NCI-H1436 treated with DMSO at 0.1 percent for 48 hours (cell line): Measurements from ENCODE around the gene CCNE1.
"Not testable (repeated sequence)": the region's sequence is repeated elsewhere in the genome, so short reads cannot be mapped to it uniquely, and the experiment has no call there.

Experiments used
- DNase-seq: peaks from one replicate; lab custom pipeline; 2025; lab: John Stamatoyannopoulos, UW

The CCNE1 gene

GRCh38 chr19:29815231-29815630, 3.4 kb downstream of the CCNE1 start:
- DNase-seq, result no peak

- no peak for DNase-seq
These were observed 5.5 kb downstream of the CCNE1 start for GRCh38 chr19:29817316-29817715.

- no peak for DNase-seq
These were observed 7.5 kb downstream of the CCNE1 start for GRCh38 chr19:29819300-29819699.

GRCh38 chr19:29819986-29820385, 8.2 kb downstream of the CCNE1 start:
- no peak for DNase-seq

- no peak for DNase-seq
These were observed 12.0 kb downstream of the CCNE1 start for GRCh38 chr19:29823581-29824330.

GRCh38 chr19:29825263-29825662, 13.5 kb downstream of the CCNE1 start:
- DNase-seq, result not testable (repeated sequence)

- DNase-seq, result no peak
These were observed 19.3 kb downstream of the CCNE1 start for GRCh38 chr19:29831041-29831548.

- DNase-seq, result no peak
These were observed 19.9 kb downstream of the CCNE1 start for GRCh38 chr19:29831686-29832085.

- no peak for DNase-seq
These were observed 21.0 kb downstream of the CCNE1 start for GRCh38 chr19:29832801-29833200.

- no peak for DNase-seq
These were observed 21.9 kb downstream of the CCNE1 start for GRCh38 chr19:29833614-29834261.

- no peak for DNase-seq
These were observed 23.4 kb downstream of the CCNE1 start for GRCh38 chr19:29834991-29835846.

- DNase-seq, result no peak
These were observed 24.6 kb downstream of the CCNE1 start for GRCh38 chr19:29836409-29836825.

- DNase-seq, result no peak
These were observed 25.7 kb downstream of the CCNE1 start for GRCh38 chr19:29837448-29837981.

GRCh38 chr19:29837996-29838395, 26.2 kb downstream of the CCNE1 start:
- no peak for DNase-seq

- DNase-seq, result no peak
These were observed 28.5 kb downstream of the CCNE1 start for GRCh38 chr19:29840066-29840950.

GRCh38 chr19:29841209-29841558, 29.4 kb downstream of the CCNE1 start:
- DNase-seq, result no peak

GRCh38 chr19:29841559-29842367, 30.0 kb downstream of the CCNE1 start:
- no peak for DNase-seq

GRCh38 chr19:29842471-29843179, 30.8 kb downstream of the CCNE1 start:
- no peak for DNase-seq

GRCh38 chr19:29843180-29844051, 31.6 kb downstream of the CCNE1 start:
- DNase-seq, result no peak
